ENCODE results near the gene ACKR3.

ACKR3 gene

GRCh38 chr2:236581546-236581945 is 11.9 kb downstream of the ACKR3 start:
- in situ Hi-C loops (cut with HindIII; ENCODE audit: low sequenced_read_pairs): no loop called here

DNA sequence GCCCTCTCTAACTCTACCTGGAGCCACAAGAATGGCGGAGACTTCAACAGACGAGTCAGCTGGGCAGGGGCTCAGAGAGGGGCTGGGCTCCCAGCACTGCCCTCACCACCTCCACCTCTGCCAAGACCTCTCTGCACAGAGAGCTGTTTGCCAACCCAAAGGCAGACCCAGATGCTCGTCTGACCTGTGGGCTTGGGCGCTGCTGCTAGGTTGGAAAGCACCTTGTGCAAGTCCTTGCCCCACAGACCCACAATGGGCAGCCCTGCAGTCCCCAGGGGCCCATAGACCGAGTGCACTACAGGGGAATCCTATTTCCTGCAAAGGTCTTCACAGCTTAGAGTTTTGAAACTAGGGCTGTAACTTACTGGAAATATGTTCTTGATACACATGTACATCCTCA is 13.3 kb downstream of the ACKR3 start:
- in situ Hi-C loops (cut with HindIII; ENCODE audit: low sequenced_read_pairs): no loop called here

GRCh38 chr2:236583621-236584203 is 14.1 kb downstream of the ACKR3 start:
- in situ Hi-C loops (cut with HindIII; ENCODE audit: low sequenced_read_pairs): no loop called here

GRCh38 chr2:236584521-236585384 is 15.1 kb downstream of the ACKR3 start:
- in situ Hi-C loops (cut with HindIII; ENCODE audit: low sequenced_read_pairs): no loop called here

DNA sequence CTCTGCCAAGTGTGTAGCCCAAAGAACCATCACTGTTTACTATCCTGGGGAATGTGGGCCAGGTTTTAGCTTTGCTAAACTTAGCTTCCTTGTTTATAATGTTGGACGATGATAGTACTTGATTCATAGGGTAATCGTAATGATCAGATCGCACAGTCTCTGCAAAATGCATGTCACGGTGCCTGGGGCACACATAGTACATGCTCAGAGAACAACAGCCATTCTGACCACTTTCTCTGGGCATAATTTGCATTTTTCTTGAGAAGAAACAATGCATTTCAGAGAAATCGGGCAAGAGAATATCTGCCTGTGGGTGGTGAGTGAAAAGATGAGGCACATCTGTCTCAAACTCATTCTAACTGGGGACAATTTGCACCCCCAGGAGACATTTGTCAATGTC is 16.3 kb downstream of the ACKR3 start:
- in situ Hi-C loops (cut with HindIII; ENCODE audit: low sequenced_read_pairs): no loop called here

- in situ Hi-C loops (cut with HindIII; ENCODE audit: low sequenced_read_pairs): no loop called here
These were observed 18.5 kb downstream of the ACKR3 start for GRCh38 chr2:236587861-236588815.

DNA sequence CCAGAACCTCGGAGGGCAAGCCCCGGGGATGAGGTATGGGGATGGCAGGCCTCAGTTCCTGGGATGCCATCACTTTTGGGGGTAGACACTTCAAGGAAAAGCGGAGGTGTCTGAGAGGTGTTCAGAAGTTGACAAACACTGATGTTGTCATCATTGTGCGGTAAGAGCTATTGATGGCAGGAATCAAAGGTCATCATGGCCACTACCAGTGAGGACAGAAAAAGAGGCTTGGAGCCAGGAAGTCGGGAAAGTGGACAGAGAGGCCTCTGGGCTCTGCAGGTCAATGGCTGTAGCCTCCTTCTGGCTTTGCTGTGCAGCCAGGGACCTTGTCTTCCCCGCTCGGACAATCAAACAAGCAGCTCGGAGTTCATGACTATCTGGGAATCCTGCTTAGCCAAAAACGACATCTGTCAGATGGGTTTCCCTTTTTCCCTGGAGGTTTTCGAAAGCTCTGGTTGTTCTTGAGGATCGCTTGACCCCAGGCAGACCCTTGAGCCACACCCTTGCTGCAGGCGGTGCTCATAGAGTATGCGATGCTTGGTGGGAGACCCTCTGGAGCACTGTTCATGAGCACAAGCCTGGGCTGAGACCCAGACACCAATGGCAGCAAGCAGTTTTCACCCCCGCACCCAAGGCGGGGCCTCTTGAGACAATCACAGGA is 19.4 kb downstream of the ACKR3 start:
- in situ Hi-C loops (cut with HindIII; ENCODE audit: low sequenced_read_pairs): no loop called here

- in situ Hi-C loops (cut with HindIII; ENCODE audit: low sequenced_read_pairs): no loop called here
These were observed 21.2 kb downstream of the ACKR3 start for GRCh38 chr2:236590846-236591245.

- in situ Hi-C loops (cut with HindIII; ENCODE audit: low sequenced_read_pairs): no loop called here
These were observed 23.2 kb downstream of the ACKR3 start for GRCh38 chr2:236592821-236593220.

- in situ Hi-C loops (cut with HindIII; ENCODE audit: low sequenced_read_pairs): no loop called here
These were observed 23.9 kb downstream of the ACKR3 start for GRCh38 chr2:236593531-236593930.

- in situ Hi-C loops (cut with HindIII; ENCODE audit: low sequenced_read_pairs): no loop called here
These were observed 24.3 kb downstream of the ACKR3 start for GRCh38 chr2:236593956-236594355.

- in situ Hi-C loops (cut with HindIII; ENCODE audit: low sequenced_read_pairs): no loop called here
These were observed 28.0 kb downstream of the ACKR3 start for GRCh38 chr2:236597629-236598028.

- in situ Hi-C loops (cut with HindIII; ENCODE audit: low sequenced_read_pairs): no loop called here
These were observed 29.4 kb downstream of the ACKR3 start for GRCh38 chr2:236599059-236599458.

DNA sequence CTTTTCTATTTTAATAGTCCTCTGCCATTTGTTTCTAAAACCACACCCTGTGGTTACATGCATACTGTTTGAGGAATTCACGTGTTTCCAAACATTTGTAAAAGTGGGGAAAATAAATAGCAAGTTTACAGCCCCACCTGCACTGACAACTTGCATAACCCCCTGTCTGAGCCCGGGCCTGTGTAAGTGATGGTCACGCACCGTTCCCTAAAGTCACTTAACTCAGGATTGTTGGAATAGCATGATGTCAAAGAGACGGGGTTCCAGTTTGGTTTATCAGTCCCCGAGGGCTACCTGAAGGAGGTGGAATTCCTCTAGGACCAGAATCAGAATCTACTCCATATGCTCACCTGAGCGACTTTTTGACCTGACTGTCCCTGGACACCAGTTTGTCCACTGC is 30.5 kb downstream of the ACKR3 start:
- in situ Hi-C loops (cut with HindIII; ENCODE audit: low sequenced_read_pairs): no loop called here

GRCh38 chr2:236600892-236601291 is 31.3 kb downstream of the ACKR3 start:
- in situ Hi-C loops (cut with HindIII; ENCODE audit: low sequenced_read_pairs): no loop called here

- in situ Hi-C loops (cut with HindIII; ENCODE audit: low sequenced_read_pairs): no loop called here
These were observed 31.9 kb downstream of the ACKR3 start for GRCh38 chr2:236601316-236602202.

- in situ Hi-C loops (cut with HindIII; ENCODE audit: low sequenced_read_pairs): no loop called here
These were observed 33.1 kb downstream of the ACKR3 start for GRCh38 chr2:236602678-236603077.

DNA sequence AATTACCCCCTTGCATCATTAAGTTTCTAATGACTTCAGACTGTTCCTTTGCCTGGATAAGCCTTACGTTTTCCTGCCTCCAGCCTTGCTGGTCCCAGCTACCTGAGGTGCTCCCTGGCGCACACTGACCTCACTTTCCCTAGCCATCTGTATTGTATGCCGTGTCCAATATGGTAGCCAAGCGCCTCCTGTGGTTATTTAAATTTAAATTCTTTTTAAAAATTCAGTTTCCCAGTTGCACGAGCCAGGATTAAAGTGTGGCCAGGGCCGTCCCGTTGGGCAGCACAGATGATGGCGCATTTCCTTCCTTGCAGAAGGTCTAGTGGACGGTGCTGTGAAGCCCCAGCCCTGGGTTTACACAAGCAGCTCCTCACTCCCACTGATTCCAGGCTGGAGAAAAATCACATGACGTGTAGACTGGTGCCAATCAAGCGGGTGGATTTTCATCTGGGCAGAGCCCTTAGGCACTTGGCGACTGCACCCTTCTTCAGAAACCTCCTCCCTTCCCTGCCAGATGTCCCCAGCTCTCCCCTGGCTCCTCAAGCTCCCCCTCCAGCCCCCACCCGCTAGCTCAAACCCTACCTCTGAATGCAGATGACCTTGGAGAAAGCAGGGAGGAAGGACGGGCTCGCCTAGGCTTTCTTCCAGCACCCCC is 33.9 kb downstream of the ACKR3 start:
- in situ Hi-C loops (cut with HindIII; ENCODE audit: low sequenced_read_pairs): no loop called here

- in situ Hi-C loops (cut with HindIII; ENCODE audit: low sequenced_read_pairs): no loop called here
These were observed 35.1 kb downstream of the ACKR3 start for GRCh38 chr2:236604575-236605344.
